ENCODE measurements around the gene NXNL2. TPM values are rescaled to one million over a fixed set of nuclear protein-coding genes. Genes with fewer than 3 reads are reported as not detected.

Gene NXNL2
- total RNA-seq, 1 experiment from 2014 or later: 0.66 TPM

DNA sequence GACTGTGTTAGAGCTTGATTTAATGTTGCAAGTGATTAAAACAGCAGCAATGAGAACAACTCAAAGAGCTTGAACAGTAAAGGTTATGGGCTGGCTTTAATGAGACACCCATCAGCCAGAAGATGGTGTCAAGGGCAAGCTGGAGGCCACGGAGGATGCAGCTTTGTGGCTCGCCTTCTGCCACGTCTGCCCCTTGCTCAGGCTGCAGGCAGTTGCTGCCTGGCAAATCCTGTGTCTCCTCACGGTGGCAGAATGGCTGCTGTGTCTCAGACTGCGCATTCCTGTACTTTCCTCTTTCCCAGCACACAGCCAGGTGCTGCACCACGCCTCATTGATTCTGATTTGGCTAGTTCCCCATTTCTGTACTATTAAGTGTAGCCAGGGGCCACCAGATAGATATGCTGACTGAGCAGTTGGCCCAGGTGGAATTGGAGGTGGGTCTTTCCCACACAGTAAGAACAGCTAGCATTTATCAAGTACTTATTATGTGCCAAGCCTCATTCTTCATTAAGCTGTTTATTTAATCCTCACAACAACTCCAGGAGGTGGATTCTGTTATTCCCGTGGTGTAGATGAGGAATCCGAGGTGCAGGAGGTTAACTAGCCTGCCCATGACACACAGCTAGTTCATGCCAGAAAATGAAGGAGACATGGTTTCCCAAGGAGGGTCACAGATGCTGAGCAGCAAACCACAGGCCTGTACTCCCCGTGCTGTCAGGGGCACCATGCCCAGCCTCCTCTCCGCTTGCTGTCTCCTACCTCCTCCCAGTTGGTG is 3.5 kb downstream of the NXNL2 start:
- Histone ChIP-seq H3K4me1 (ENCODE audit: insufficient read depth, low read length) (peaks cover under 1% of the 10 kb centered on the region; the same call in 1 of the 2 replicates), H3K27ac (ENCODE audit: low read length) (no peak overlapping the region), H3F3A (ENCODE audit: low read length, unreplicated experiment) (no peaks in the 10 kb centered on the region), H3K27me3 (ENCODE audit: low read length) (no peaks in the 10 kb centered on the region), H3K36me3 (ENCODE audit: low read depth, low read length) (no peaks in the 10 kb centered on the region), H4K20me1 (ENCODE audit: low read length) (no peaks in the 10 kb centered on the region), H3K9me2 (replicated peaks; ENCODE audit: low read length) (no peaks in the 10 kb centered on the region), H2AFZ (ENCODE audit: low read length) (no peak overlapping the region), H3K79me2 (ENCODE audit: low read length) (peaks cover 5% of the 10 kb centered on the region), H3K4me2 (ENCODE audit: low read length) (no peak overlapping the region), H3K9ac (ENCODE audit: low read length) (no peak overlapping the region), H3K4me3 (ENCODE audit: low read length) (no peak overlapping the region), H3K9me3 (ENCODE audit: low read length) (no peaks in the 10 kb centered on the region)
- TF ChIP-seq, protein P1, sequence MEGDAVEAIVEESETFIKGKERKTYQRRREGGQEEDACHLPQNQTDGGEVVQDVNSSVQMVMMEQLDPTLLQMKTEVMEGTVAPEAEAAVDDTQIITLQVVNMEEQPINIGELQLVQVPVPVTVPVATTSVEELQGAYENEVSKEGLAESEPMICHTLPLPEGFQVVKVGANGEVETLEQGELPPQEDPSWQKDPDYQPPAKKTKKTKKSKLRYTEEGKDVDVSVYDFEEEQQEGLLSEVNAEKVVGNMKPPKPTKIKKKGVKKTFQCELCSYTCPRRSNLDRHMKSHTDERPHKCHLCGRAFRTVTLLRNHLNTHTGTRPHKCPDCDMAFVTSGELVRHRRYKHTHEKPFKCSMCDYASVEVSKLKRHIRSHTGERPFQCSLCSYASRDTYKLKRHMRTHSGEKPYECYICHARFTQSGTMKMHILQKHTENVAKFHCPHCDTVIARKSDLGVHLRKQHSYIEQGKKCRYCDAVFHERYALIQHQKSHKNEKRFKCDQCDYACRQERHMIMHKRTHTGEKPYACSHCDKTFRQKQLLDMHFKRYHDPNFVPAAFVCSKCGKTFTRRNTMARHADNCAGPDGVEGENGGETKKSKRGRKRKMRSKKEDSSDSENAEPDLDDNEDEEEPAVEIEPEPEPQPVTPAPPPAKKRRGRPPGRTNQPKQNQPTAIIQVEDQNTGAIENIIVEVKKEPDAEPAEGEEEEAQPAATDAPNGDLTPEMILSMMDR (conservative IDR thresholded peaks at IDR 0.05; ENCODE audit: low read depth, low read length): no peak
- TF ChIP-seq EZH2phosphoT487 (IDR thresholded peaks at IDR 0.05; ENCODE audit: borderline replicate concordance, low read length): no peak
- ChIA-PET CTCF (no interaction called here), POLR2A (ENCODE audit: unreplicated experiment) (no interaction called here)
- DNase-seq: no peak
- BruUV-seq (replicated peaks): no TSS peak
- intact Hi-C loops (cut with micrococcal nuclease): loop anchor here (10.0 kb wide), 1 partner anchor 776 kb away; the partner anchor contains the start of genes CKS2 and SECISBP2
- no peak for ATAC-seq

- intact Hi-C loops (cut with micrococcal nuclease): loop anchor here (10.0 kb wide), 1 partner anchor 776 kb away; the partner anchor contains the start of genes CKS2 and SECISBP2
- Histone ChIP-seq H3F3A (ENCODE audit: low read length, unreplicated experiment) (no peaks in the 10 kb centered on the region), H3K4me2 (ENCODE audit: low read length) (no peak overlapping the region), H3K4me1 (ENCODE audit: insufficient read depth, low read length) (no peaks in the 10 kb centered on the region), H3K27ac (ENCODE audit: low read length) (no peak overlapping the region), H3K79me2 (ENCODE audit: low read length) (no peaks in the 10 kb centered on the region), H3K27me3 (ENCODE audit: low read length) (no peaks in the 10 kb centered on the region), H3K9ac (ENCODE audit: low read length) (no peak overlapping the region), H3K9me3 (ENCODE audit: low read length) (no peaks in the 10 kb centered on the region), H3K9me2 (replicated peaks; ENCODE audit: low read length) (no peaks in the 10 kb centered on the region), H3K4me3 (ENCODE audit: low read length) (no peak overlapping the region), H3K36me3 (ENCODE audit: low read depth, low read length) (no peaks in the 10 kb centered on the region), H2AFZ (ENCODE audit: low read length) (no peak overlapping the region), H4K20me1 (ENCODE audit: low read length) (no peaks in the 10 kb centered on the region)
- TF ChIP-seq EZH2 (IDR thresholded peaks at IDR 0.05; ENCODE audit: low read length, unreplicated experiment) (no peak), EZH2phosphoT487 (IDR thresholded peaks at IDR 0.05; ENCODE audit: borderline replicate concordance, low read length) (no peak)
- TF ChIP-seq, protein P1 (conservative IDR thresholded peaks at IDR 0.05; ENCODE audit: low read depth, low read length): no peak
- no peak for ATAC-seq
- ChIA-PET POLR2A (ENCODE audit: unreplicated experiment) (no interaction called here), CTCF (no interaction called here)
- BruUV-seq (replicated peaks): no TSS peak
- no peak for DNase-seq
These were observed 4.3 kb downstream of the NXNL2 start for GRCh38 chr9:88539246-88539645.

DNA sequence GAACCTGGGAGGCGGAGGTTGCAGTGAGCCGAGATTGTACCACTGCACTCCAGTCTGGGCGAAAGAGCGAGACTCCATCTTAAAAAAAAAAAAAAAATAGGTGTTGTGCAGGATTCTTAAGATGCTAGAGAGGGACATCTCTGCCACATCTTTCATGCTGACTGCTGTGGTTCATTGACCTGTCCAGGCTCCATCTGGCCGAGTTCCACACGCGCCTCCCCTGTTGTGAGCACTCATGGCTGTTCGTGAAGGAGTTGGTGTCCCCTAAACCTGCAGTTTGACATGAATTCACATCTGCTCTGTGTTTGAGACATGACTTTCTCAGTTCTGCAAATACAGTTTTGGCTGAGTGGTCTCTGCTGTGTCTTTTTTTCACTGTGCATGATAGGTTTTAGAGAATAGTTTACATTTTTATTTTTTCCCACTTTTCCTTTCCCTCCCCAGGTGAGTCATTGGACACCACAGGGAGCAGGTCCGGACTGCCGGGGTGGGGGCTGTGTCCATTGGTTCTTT is 5.3 kb downstream of the NXNL2 start:
- no peaks in the 10 kb centered on the region for H3K36me3 ChIP-seq (ENCODE audit: low read depth, low read length)
- no peak overlapping the region for H3K9ac ChIP-seq (ENCODE audit: low read length)
- no peaks in the 10 kb centered on the region for H3K9me3 ChIP-seq (ENCODE audit: low read length)
- H3K79me2 ChIP-seq (ENCODE audit: low read length): no peaks in the 10 kb centered on the region
- BruUV-seq (replicated peaks): no TSS peak
- intact Hi-C loops (cut with micrococcal nuclease): no loop called here
- H2AFZ ChIP-seq (ENCODE audit: low read length): no peak overlapping the region
- H3K27me3 ChIP-seq (ENCODE audit: low read length): no peaks in the 10 kb centered on the region
- H3F3A ChIP-seq (ENCODE audit: low read length, unreplicated experiment): no peaks in the 10 kb centered on the region
- ATAC-seq (no peak), DNase-seq (no peak)
- TF ChIP-seq, protein P1 (conservative IDR thresholded peaks at IDR 0.05; ENCODE audit: low read depth, low read length): no peak
- TF ChIP-seq EZH2phosphoT487 (IDR thresholded peaks at IDR 0.05; ENCODE audit: borderline replicate concordance, low read length) (no peak), EZH2 (IDR thresholded peaks at IDR 0.05; ENCODE audit: low read length, unreplicated experiment) (no peak)
- CTCF ChIA-PET: no interaction called here
- no peaks in the 10 kb centered on the region for H3K9me2 ChIP-seq (replicated peaks; ENCODE audit: low read length)
- no peaks in the 10 kb centered on the region for H3K4me1 ChIP-seq (ENCODE audit: insufficient read depth, low read length)
- POLR2A ChIA-PET (ENCODE audit: unreplicated experiment): no interaction called here
- H3K4me2 ChIP-seq (ENCODE audit: low read length): no peak overlapping the region
- no peak overlapping the region for H3K4me3 ChIP-seq (ENCODE audit: low read length)
- H4K20me1 ChIP-seq (ENCODE audit: low read length): no peaks in the 10 kb centered on the region
- H3K27ac ChIP-seq (ENCODE audit: low read length): no peak overlapping the region
